Measurements from ENCODE around the gene SLC25A12.

The SLC25A12 gene

GRCh38 chr2:171883275-171883893 lies 10.7 kb downstream of the SLC25A12 start:
- DNase-seq: no peak

DNA sequence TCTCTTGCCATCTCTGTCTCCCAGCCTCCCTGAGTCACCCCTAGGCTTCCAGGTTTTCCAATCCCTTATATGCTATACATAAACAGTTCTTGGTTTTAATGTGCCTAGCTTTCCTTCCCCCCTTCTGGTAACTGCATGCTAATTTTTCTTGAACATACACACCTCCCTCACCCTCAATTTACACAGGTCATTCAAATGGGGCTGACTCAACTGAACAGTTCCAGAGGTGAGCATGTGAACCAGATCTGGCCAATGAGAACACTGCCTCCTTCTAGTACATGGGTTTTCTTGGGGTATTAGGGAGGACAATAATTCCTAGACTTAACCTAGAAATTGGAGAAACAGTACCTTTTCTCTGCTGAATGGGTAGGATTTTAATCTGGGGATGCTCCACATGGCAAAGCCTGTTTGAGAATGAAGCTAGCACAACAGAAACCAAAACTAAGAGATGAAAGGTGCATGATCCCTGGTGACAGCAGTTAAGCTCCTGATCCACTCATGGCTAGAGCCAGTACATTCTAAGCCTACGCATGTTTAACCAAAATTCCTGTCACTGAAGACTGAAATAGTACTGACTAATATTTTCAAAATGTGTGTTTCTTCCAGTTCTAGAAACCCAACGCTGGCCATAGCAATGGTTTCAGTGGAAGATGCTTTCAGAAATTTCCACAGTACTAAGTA lies 11.8 kb downstream of the SLC25A12 start:
- no peak for DNase-seq

- DNase-seq: no peak
Observed at GRCh38 chr2:171880774-171881173, 13.3 kb downstream of the SLC25A12 start.

DNA sequence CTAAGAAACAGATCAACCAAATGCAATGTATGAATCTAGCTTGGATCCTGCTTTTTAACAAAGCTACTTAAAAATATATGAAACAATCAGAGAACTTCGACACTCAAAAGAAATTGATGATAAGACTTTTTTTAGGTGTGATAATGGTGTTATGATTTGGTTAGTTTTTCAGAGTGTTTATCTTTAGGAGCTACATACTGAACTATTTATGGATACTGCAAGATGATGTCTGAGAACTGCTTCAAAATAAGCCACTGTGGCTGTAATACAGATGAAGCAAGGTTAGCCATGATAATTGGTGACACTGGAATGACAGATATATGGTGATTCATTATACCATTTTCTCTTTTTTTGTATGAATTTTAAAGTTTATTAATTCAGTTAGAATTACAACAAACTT lies 14.2 kb downstream of the SLC25A12 start:
- no peak for DNase-seq

GRCh38 chr2:171878481-171878993 lies 15.5 kb downstream of the SLC25A12 start:
- no peak for DNase-seq

- no peak for DNase-seq
Observed at GRCh38 chr2:171874963-171875362, 19.1 kb downstream of the SLC25A12 start.

GRCh38 chr2:171874517-171874916 lies 19.5 kb downstream of the SLC25A12 start:
- no peak for DNase-seq

DNA sequence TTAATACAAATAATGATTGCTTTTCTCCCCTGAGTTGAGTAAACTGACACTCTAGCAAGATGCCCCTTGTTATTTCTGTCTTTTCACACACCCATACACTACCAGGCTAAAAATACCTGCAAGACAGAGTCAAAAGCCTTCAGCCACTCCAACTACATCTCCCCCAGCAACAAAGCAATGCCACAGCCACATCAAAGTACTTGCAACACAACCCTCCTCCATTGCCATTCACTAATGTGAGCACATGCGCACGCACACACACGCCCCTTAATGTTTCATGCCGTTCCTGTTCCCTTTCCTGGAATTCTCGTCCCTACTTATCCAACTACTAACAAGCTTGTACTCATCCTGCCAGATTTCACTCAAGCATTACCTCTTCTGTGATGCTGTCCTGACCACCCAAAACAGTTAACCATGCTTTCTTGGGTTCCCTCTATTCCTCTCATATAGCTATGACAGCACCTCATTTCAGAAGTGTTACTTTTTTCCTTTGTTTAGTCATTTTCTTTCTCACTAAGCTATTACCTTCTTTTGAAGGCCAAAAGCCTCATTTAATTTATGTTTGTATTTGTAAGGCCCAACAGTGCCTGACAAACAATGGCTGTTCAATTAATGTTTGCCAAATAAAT lies 29.6 kb downstream of the SLC25A12 start:
- DNase-seq: no peak

GRCh38 chr2:171862501-171862900 lies 31.5 kb downstream of the SLC25A12 start:
- no peak for DNase-seq

DNA sequence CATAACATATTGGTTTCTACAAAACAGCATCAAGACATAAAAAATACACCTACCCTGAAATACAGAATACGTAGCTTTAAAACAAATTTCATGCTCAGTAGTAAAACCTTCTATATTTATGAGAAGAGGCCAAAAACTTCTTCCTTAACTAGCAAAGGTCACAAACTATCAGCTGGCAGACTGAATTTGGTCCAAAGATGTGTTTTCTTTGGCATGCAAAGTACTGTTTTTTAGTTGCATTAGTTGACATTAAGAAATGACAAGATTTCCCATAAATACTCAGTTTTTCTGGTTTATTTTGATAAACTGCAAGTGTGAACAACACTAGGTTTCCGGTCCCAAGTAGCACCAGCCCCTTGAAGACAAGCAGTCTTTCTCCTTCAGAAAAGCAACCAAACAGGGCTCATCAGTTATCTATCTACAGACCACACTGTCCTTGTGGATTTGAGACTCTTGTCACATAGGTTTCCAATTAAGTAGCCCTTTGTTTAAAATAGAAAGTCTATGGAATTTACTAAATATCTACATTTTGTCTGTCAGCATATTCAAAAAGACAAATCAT lies 35.6 kb downstream of the SLC25A12 start:
- no peak for DNase-seq

GRCh38 chr2:171855401-171855800 lies 38.6 kb downstream of the SLC25A12 start:
- DNase-seq: no peak

- DNase-seq: no peak
Observed at GRCh38 chr2:171852366-171852888, 41.6 kb downstream of the SLC25A12 start.

- no peak for DNase-seq
Observed at GRCh38 chr2:171847627-171848026, 46.4 kb downstream of the SLC25A12 start.

DNA sequence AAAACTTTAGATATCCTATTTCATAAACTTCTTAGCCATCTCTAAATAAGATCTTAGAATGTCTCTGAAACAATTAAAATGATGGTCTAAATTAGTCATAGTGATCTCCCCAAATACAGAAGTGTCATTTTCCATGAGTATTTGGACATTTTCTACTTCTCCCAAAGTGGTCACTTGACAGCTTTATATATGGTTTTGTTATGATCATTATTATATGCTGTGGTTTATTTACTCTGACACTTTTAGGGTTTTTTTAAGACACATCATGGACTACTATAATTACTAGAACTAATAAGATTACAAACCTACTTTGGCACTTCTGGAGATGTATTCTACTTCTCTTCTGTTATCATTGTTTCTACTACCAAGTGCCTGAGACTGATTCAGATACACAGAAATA lies 47.1 kb downstream of the SLC25A12 start:
- DNase-seq: no peak

- DNase-seq: no peak
Observed at GRCh38 chr2:171841996-171842395, 52.0 kb downstream of the SLC25A12 start.

- no peak for DNase-seq
Observed at GRCh38 chr2:171837736-171838135, 56.3 kb downstream of the SLC25A12 start.

GRCh38 chr2:171836146-171836910 lies 57.7 kb downstream of the SLC25A12 start:
- DNase-seq: no peak

GRCh38 chr2:171835386-171835785 lies 58.7 kb downstream of the SLC25A12 start:
- DNase-seq: no peak

GRCh38 chr2:171834286-171834685 lies 59.8 kb downstream of the SLC25A12 start:
- DNase-seq: no peak

GRCh38 chr2:171832489-171832888 lies 61.6 kb downstream of the SLC25A12 start:
- DNase-seq: no peak

GRCh38 chr2:171830039-171830438 lies 64.0 kb downstream of the SLC25A12 start:
- no peak for DNase-seq

DNA sequence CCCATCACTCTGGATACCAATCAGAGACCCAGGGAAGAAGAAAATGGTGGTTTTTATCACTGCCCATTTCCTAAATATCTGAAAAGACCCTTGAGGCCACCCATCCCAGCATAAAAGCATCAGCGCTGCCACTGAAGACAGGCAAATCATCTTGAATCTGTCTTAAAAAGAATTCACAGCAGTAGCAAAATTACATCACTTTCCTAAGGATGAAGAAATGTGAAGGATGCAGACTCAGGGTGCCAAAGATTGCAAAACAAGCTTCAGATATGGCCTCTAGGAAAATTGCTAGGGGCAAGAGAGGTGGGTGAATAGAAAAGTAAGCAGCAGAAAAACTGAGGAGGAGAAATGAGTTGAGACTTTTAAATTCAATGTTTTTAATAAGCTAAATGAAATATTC lies 70.0 kb downstream of the SLC25A12 start:
- no peak for DNase-seq

Data from CD4-positive, alpha-beta T cell treated with Interferon gamma for 1 hour (primary cell).